ENCODE results near the gene IL34. TPM values are rescaled to one million over a fixed set of nuclear protein-coding genes. Genes with fewer than 3 reads are reported as not detected.

Gene IL34
- total and polyA plus RNA-seq, 8 donors: 0.45 to 5.9 (median 1.8) TPM; not detected in 2

- 78 to 86% (median 80%) methylated on average over 3 of the region's 3 CpGs for WGBS, 5 donors
- Histone ChIP-seq H3K4me1 (peaks cover 7 to 12% (median 10%) of the 10 kb centered on the region in 4 donors), H3K27me3 (no peaks in the 10 kb centered on the region), H3K36me3 (no peaks in the 10 kb centered on the region), H3K9me3 (no peaks in the 10 kb centered on the region), H3K4me3 (no peak overlapping the region), H3K27ac (no peak overlapping the region)
- intact Hi-C loops (cut with DNase I; ENCODE audit: low total_unique reads): loop anchor here (10.0 kb wide), 1 partner anchor 117 kb away; no protein-coding TSS in a partner anchor
- no peak for DNase-seq
- TF ChIP-seq, protein P1, sequence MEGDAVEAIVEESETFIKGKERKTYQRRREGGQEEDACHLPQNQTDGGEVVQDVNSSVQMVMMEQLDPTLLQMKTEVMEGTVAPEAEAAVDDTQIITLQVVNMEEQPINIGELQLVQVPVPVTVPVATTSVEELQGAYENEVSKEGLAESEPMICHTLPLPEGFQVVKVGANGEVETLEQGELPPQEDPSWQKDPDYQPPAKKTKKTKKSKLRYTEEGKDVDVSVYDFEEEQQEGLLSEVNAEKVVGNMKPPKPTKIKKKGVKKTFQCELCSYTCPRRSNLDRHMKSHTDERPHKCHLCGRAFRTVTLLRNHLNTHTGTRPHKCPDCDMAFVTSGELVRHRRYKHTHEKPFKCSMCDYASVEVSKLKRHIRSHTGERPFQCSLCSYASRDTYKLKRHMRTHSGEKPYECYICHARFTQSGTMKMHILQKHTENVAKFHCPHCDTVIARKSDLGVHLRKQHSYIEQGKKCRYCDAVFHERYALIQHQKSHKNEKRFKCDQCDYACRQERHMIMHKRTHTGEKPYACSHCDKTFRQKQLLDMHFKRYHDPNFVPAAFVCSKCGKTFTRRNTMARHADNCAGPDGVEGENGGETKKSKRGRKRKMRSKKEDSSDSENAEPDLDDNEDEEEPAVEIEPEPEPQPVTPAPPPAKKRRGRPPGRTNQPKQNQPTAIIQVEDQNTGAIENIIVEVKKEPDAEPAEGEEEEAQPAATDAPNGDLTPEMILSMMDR (IDR thresholded peaks at IDR 0.05): no peak
- TF ChIP-seq POLR2AphosphoS5 (IDR thresholded peaks at IDR 0.05) (no peak), POLR2A (IDR thresholded peaks at IDR 0.05) (no peak), EP300 (IDR thresholded peaks at IDR 0.05) (no peak)
Observed at GRCh38 chr16:70651524-70651923, 5.2 kb downstream of the IL34 start.

DNA sequence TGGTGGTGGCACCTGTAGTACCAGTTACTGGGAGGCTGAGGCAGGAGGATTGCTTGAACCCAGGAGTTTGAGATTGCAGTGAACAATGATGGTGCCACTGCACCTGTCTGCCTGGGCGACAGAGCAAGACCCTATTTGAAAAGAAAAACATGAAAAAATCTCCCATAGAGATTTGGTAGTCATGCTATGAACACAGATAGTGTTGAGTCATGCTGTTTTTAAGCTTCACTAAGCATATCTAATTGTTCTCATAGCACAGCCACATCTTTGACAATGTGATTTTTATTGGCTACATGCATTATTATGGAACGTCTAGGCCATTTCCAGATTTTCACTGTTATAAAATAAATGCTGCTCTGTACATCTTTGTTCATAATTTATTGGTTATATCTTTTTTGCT lies 6.0 kb downstream of the IL34 start:
- no peak for DNase-seq
- H3K9me3 ChIP-seq: no peaks in the 10 kb centered on the region
- H3K36me3 ChIP-seq: no peaks in the 10 kb centered on the region
- peaks cover 8 to 18% (median 14%) of the 10 kb centered on the region in 4 donors for H3K4me1 ChIP-seq
- H3K4me3 ChIP-seq: no peak overlapping the region
- WGBS, 5 donors: 74 to 86% (median 83%) methylated on average over 2 of the region's 2 CpGs
- TF ChIP-seq, protein P1 (IDR thresholded peaks at IDR 0.05): no peak
- TF ChIP-seq EP300 (IDR thresholded peaks at IDR 0.05) (no peak), POLR2A (IDR thresholded peaks at IDR 0.05) (no peak), POLR2AphosphoS5 (IDR thresholded peaks at IDR 0.05) (no peak)
- intact Hi-C loops (cut with DNase I; ENCODE audit: low total_unique reads): loop anchor here (10.0 kb wide), 1 partner anchor 118 kb away; no protein-coding TSS in a partner anchor
- no peaks in the 10 kb centered on the region for H3K27me3 ChIP-seq
- H3K27ac ChIP-seq: no peak overlapping the region

- no peaks in the 10 kb centered on the region for H3K9me3 ChIP-seq
- intact Hi-C loops (cut with DNase I; ENCODE audit: low total_unique reads): loop anchor here (10.0 kb wide), 1 partner anchor 119 kb away; no protein-coding TSS in a partner anchor
- no peak overlapping the region for H3K4me3 ChIP-seq
- no peak for TF ChIP-seq POLR2A (IDR thresholded peaks at IDR 0.05)
- TF ChIP-seq EP300 (IDR thresholded peaks at IDR 0.05): no peak
- TF ChIP-seq POLR2AphosphoS5 (IDR thresholded peaks at IDR 0.05): no peak
- TF ChIP-seq, protein P1 (IDR thresholded peaks at IDR 0.05): no peak
- no peak overlapping the region for H3K27ac ChIP-seq
- no peaks in the 10 kb centered on the region for H3K27me3 ChIP-seq
- peaks cover 8 to 18% (median 14%) of the 10 kb centered on the region in 4 donors for H3K4me1 ChIP-seq
- no peaks in the 10 kb centered on the region for H3K36me3 ChIP-seq
- WGBS, 5 donors: 85 to 92% (median 91%) methylated on average over 4 of the region's 4 CpGs
- DNase-seq: no peak
Observed at GRCh38 chr16:70653406-70653805, 7.0 kb downstream of the IL34 start.

- peak overlapping the region in 2 of 5 donors; percentile 24 to 63 for H3K27ac ChIP-seq
- intact Hi-C loops (cut with DNase I; ENCODE audit: low total_unique reads): loop anchor here (10.0 kb wide), 1 partner anchor 119 kb away; no protein-coding TSS in a partner anchor
Observed at GRCh38 chr16:70653809-70654771, 7.7 kb downstream of the IL34 start.

More at GRCh38 chr16:70653809-70654771, 7.7 kb downstream of the IL34 start:
- H3K9me3 ChIP-seq: no peaks in the 10 kb centered on the region
- no peaks in the 10 kb centered on the region for H3K36me3 ChIP-seq
- no peaks in the 10 kb centered on the region for H3K27me3 ChIP-seq
- DNase-seq: peak; percentile 77 to 95
- peak overlapping the region; percentile 13 to 30 (median 20) for H3K4me3 ChIP-seq
- 18 to 48% (median 41%) methylated on average over 23 to 35 of the region's 35 CpGs for WGBS, 5 donors
- TF ChIP-seq, protein P1 (IDR thresholded peaks at IDR 0.05): peak in 6 of 7 experiments; percentile 28 to 94 (median 91)
- no peak for TF ChIP-seq EP300 (IDR thresholded peaks at IDR 0.05)
- TF ChIP-seq POLR2AphosphoS5 (IDR thresholded peaks at IDR 0.05): peak in 2 of 3 donors; percentile 48 to 87
- H3K4me1 ChIP-seq: peaks cover 8 to 18% (median 14%) of the 10 kb centered on the region in 4 donors
